HepG2 (cell line): ENCODE measurements around the gene PPP1R7. TPM values are rescaled to one million over a fixed set of nuclear protein-coding genes. Genes with fewer than 3 reads are reported as not detected.

ENCODE experiments used
- ARNT2 ChIP-seq: sonication (generic); formaldehyde crosslinking; IDR thresholded peaks from 2 replicates; pipeline ENCODE4 v1.8.0; 2022; ENCODE audit warnings: mild to moderate bottlenecking, low read depth, missing genetic modification reagents, moderate library complexity
- CHD4 ChIP-seq: fragments of 200-600 bp; sonication (generic); IDR thresholded peaks from 2 replicates; pipeline ENCODE4 v1.7.0; 2017; ENCODE audit warnings: mild to moderate bottlenecking, low read length, borderline replicate concordance
- CREBL2 ChIP-seq: sonication (generic); formaldehyde crosslinking; IDR thresholded peaks from 2 replicates; pipeline ENCODE4 v1.8.1; 2023; ENCODE audit warnings: missing genetic modification reagents, mild to moderate bottlenecking, borderline replicate concordance
- FOXP4 ChIP-seq: sonication (generic); formaldehyde crosslinking; IDR thresholded peaks from 2 replicates; pipeline ENCODE4 v1.4.0; 2020; ENCODE audit warnings: missing genetic modification reagents
- HES4 ChIP-seq: sonication (generic); formaldehyde crosslinking; IDR thresholded peaks from 2 replicates; pipeline ENCODE4 v1.9.0; 2021; ENCODE audit warnings: mild to moderate bottlenecking, missing genetic modification reagents, borderline replicate concordance
- PBX3 ChIP-seq: sonication (generic); formaldehyde crosslinking; IDR thresholded peaks from 2 replicates; pipeline ENCODE4 v1.8.1; 2023; ENCODE audit warnings: missing genetic modification reagents, inconsistent platforms, borderline replicate concordance
- PTBP1 ChIP-seq: fragments of 200-400 bp; formaldehyde crosslinking; IDR thresholded peaks from 2 replicates; pipeline ENCODE4 v1.6.1; 2018; ENCODE audit warnings: low read length, low read depth; ENCODE audit not compliant: poor library complexity, severe bottlenecking
- RELA ChIP-seq: sonication (generic); formaldehyde crosslinking; IDR thresholded peaks from 2 replicates; pipeline ENCODE4 v1.4.0; 2020; ENCODE audit warnings: missing genetic modification reagents
- SP5 ChIP-seq: IDR thresholded peaks from 2 replicates; pipeline ENCODE4 v1.6.1; 2016; ENCODE audit warnings: low read depth, borderline replicate concordance
- TBL1XR1 ChIP-seq: fragments of 150-350 bp; IDR thresholded peaks from 2 replicates; pipeline ENCODE4 v1.6.1; 2014; ENCODE audit warnings: borderline replicate concordance, low read length; ENCODE audit not compliant: partially characterized antibody
- TSC22D2 ChIP-seq: sonication (generic); formaldehyde crosslinking; IDR thresholded peaks from 2 replicates; pipeline ENCODE4 v1.5.1; 2020; ENCODE audit warnings: missing genetic modification reagents, mild to moderate bottlenecking, borderline replicate concordance
- ZBTB4 ChIP-seq: sonication (generic); formaldehyde crosslinking; IDR thresholded peaks from 2 replicates; pipeline ENCODE4 v1.4.0; 2020; ENCODE audit warnings: missing genetic modification reagents, mild to moderate bottlenecking, borderline replicate concordance
- ZFP90 ChIP-seq: sonication (generic); formaldehyde crosslinking; IDR thresholded peaks from 2 replicates; pipeline ENCODE4 v1.8.0; 2022; ENCODE audit warnings: missing genetic modification reagents, mild to moderate bottlenecking, inconsistent platforms, borderline replicate concordance
- ZNF317 ChIP-seq: sonication (generic); formaldehyde crosslinking; IDR thresholded peaks from 2 replicates; pipeline ENCODE4 v1.5.0; 2020; ENCODE audit warnings: mild to moderate bottlenecking, missing genetic modification reagents
- ZNF33B ChIP-seq: sonication (generic); formaldehyde crosslinking; IDR thresholded peaks from 2 replicates; pipeline ENCODE4 v1.5.1; 2020; ENCODE audit warnings: mild to moderate bottlenecking, missing genetic modification reagents
- ZNF367 ChIP-seq: sonication (generic); formaldehyde crosslinking; IDR thresholded peaks from 2 replicates; pipeline ENCODE4 v1.4.0; 2020; ENCODE audit warnings: missing genetic modification reagents, borderline replicate concordance
- ZNF672 ChIP-seq: sonication (generic); formaldehyde crosslinking; IDR thresholded peaks from 2 replicates; pipeline ENCODE4 v1.8.1; 2022; ENCODE audit warnings: missing genetic modification reagents
- polyA plus RNA-seq, 8 experiments: library from polyadenylated mRNA; depleted of rRNA in 3 of 8; stranded (reverse) in 7 of 8; unstranded in 1 of 8; fragments of >200 nt; fragmentation: Illumina TruSeq in 4 of 8; extraction: Trizol in 4 of 8; gene quantifications; 2 replicates each; pipeline versions ENCODE4 v1.2.1 to v1.2.3, GENCODE V29; 2011 to 2016; ENCODE audit warnings: low read depth in 4 of 8, missing spikeins in 1 of 8, mixed read lengths in 1 of 8; ENCODE audit not compliant: insufficient read depth in 1 of 8
- total RNA-seq, 5 experiments: library from RNA; depleted of rRNA; stranded (reverse); fragments of >200 nt; fragmentation: Illumina TruSeq; extraction: Trizol; gene quantifications; 2 replicates each; pipeline ENCODE4 v1.2.3, GENCODE V29; 2016; ENCODE audit warnings: low read depth in 1 of 5
- TF ChIP-seq, protein P1 (sequence below): fragments of 450-650 bp; IDR thresholded peaks from 2 replicates; pipeline ENCODE4 v1.6.1; 2017; ENCODE audit warnings: mild to moderate bottlenecking

Gene PPP1R7
- total and polyA plus RNA-seq, 2 of the 13 experiments (the other 11 are each of a cell fraction or from before 2014, with no cell fraction given) = 33.3 to 67.9 TPM

DNA sequence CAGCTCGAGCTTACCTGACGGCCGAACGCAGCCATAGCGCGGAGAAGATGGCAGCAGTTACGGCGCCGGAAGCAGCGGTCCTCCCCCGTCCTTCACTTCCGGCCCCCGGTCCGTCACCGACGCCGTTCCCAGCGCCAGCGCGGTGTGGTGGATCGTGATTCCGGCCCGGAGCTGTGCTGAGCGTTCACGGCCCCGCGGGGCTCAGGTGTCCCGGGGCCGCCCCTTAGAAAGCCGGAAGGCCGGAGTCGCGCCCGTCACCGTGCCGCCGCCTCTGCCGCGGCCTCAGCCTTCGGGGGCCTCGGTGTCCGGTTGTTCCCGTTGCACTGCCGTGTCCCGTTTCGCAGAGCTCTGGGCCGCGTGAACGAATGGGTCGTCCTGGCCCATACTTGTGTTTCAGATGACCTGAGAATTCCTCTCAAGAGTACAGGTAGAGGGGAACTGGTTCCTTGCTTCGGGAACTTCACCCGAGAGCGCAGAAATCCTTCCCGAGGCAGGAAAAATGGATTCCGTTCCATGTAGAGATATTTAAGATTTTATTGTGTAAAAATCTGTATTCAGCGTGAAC lies 47.9 kb upstream of the PPP1R7 start, which contains the start of gene MTERF4 (continued):
- TF ChIP-seq, protein P1, sequence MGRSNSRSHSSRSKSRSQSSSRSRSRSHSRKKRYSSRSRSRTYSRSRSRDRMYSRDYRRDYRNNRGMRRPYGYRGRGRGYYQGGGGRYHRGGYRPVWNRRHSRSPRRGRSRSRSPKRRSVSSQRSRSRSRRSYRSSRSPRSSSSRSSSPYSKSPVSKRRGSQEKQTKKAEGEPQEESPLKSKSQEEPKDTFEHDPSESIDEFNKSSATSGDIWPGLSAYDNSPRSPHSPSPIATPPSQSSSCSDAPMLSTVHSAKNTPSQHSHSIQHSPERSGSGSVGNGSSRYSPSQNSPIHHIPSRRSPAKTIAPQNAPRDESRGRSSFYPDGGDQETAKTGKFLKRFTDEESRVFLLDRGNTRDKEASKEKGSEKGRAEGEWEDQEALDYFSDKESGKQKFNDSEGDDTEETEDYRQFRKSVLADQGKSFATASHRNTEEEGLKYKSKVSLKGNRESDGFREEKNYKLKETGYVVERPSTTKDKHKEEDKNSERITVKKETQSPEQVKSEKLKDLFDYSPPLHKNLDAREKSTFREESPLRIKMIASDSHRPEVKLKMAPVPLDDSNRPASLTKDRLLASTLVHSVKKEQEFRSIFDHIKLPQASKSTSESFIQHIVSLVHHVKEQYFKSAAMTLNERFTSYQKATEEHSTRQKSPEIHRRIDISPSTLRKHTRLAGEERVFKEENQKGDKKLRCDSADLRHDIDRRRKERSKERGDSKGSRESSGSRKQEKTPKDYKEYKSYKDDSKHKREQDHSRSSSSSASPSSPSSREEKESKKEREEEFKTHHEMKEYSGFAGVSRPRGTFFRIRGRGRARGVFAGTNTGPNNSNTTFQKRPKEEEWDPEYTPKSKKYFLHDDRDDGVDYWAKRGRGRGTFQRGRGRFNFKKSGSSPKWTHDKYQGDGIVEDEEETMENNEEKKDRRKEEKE = no peak
- peak; percentile 98 for TF ChIP-seq HES4 (CRISPR knock-in tag)
- peak; percentile 98 for TF ChIP-seq TSC22D2 (CRISPR knock-in tag)
- TF ChIP-seq SP5 = peak; percentile 83
- TF ChIP-seq PTBP1 = peak; percentile 96
- peak; percentile 95 for TF ChIP-seq ZNF317
- TF ChIP-seq ZNF367 = peak; percentile 90
- peak; percentile 98 for TF ChIP-seq ZBTB4 (CRISPR knock-in tag)
- peak; percentile 75 for TF ChIP-seq FOXP4 (CRISPR knock-in tag)
- TF ChIP-seq ZFP90 (CRISPR knock-in tag) = peak; percentile 97
- TF ChIP-seq CHD4 = no peak
- TF ChIP-seq ZNF672 = peak; percentile 94; the same call in 1 of the 2 replicates
- TF ChIP-seq ZNF33B = peak; percentile 98
- peak; percentile 69; the same call in 1 of the 2 replicates for TF ChIP-seq PBX3 (CRISPR knock-in tag)
- TF ChIP-seq CREBL2 (CRISPR knock-in tag) = peak; percentile 98
- TF ChIP-seq ARNT2 (CRISPR knock-in tag) = peak; percentile 99
- TF ChIP-seq RELA = peak; percentile 97; the same call in 1 of the 2 replicates
- peak; percentile 79 for TF ChIP-seq TBL1XR1
